Keratinocyte (primary cell): ENCODE data around the gene SCTR. TPM values are rescaled to one million over a fixed set of nuclear protein-coding genes. Genes with fewer than 3 reads are reported as not detected.

Source experiments
- DNase-seq: peaks from one replicate; pipeline ENCODE4 v3.0.0-alpha.2; 2011; ENCODE audit warnings: low read depth, missing footprints, low spot score
- FAIRE-seq: peaks from 2 replicates; lab custom pipeline; 2011; peaks lifted over from hg19 to GRCh38; lab: Jason Lieb, UNC
- H2AFZ ChIP-seq: 2 replicates; pipeline ENCODE4 v1.6.0; 2012; ENCODE audit warnings: low read length, control low read depth, inconsistent platforms; ENCODE audit not compliant: control insufficient read depth
- H3K27ac ChIP-seq: 2 replicates; pipeline ENCODE4 v1.5.1; 2011; ENCODE audit warnings: low read length; ENCODE audit not compliant: control insufficient read depth, insufficient read depth
- H3K27me3 ChIP-seq: 3 replicates; pipeline ENCODE4 v1.6.0; 2011; ENCODE audit warnings: low read length; ENCODE audit not compliant: control insufficient read depth, insufficient read depth; ENCODE audit errors: extremely low read depth
- H3K36me3 ChIP-seq, 2 experiments: 2 replicates in 1 of 2; 3 replicates in 1 of 2; pipeline ENCODE4 v1.5.1; 2011; ENCODE audit warnings: low read length in 2 of 2, mild to moderate bottlenecking in 1 of 2; ENCODE audit not compliant: control insufficient read depth in 2 of 2, insufficient read depth in 2 of 2; ENCODE audit errors: extremely low read depth in 1 of 2
- H3K4me1 ChIP-seq: 3 replicates; pipeline ENCODE4 v1.5.1; 2011; ENCODE audit warnings: low read length; ENCODE audit not compliant: control insufficient read depth, insufficient read depth; ENCODE audit errors: extremely low read depth
- H3K4me2 ChIP-seq: 3 replicates; pipeline ENCODE4 v1.6.0; 2011; ENCODE audit warnings: low read depth, low read length; ENCODE audit not compliant: control insufficient read depth, insufficient read depth; ENCODE audit errors: extremely low read depth
- H3K4me3 ChIP-seq, 3 experiments: fragments of 200-600 bp in 1 of 3; sonication (generic) in 1 of 3; 2 replicates in 2 of 3; 3 replicates in 1 of 3; pipeline ENCODE4 v1.5.1; 2011 to 2016; ENCODE audit warnings: low read length in 3 of 3, mild to moderate bottlenecking in 3 of 3, control low read depth in 2 of 3, inconsistent platforms in 1 of 3, low read depth in 1 of 3, mixed read lengths in 1 of 3, mixed run types in 1 of 3, moderate library complexity in 1 of 3; ENCODE audit not compliant: control insufficient read depth in 2 of 3, insufficient read depth in 2 of 3; ENCODE audit errors: extremely low read depth in 1 of 3
- H3K79me2 ChIP-seq: 2 replicates; pipeline ENCODE4 v1.6.0; 2012; ENCODE audit warnings: low read length; ENCODE audit not compliant: control insufficient read depth, insufficient read depth
- H3K9ac ChIP-seq: 3 replicates; pipeline ENCODE4 v1.6.0; 2011; ENCODE audit warnings: low read length; ENCODE audit not compliant: control insufficient read depth, insufficient read depth; ENCODE audit errors: extremely low read depth
- H3K9me1 ChIP-seq: 3 replicates; pipeline ENCODE4 v1.6.0; 2011; ENCODE audit warnings: low read length; ENCODE audit not compliant: control insufficient read depth, insufficient read depth; ENCODE audit errors: extremely low read depth
- H3K9me3 ChIP-seq: 2 replicates; pipeline ENCODE4 v1.5.1; 2012; ENCODE audit warnings: low read depth, low read length; ENCODE audit not compliant: control insufficient read depth
- H4K20me1 ChIP-seq: 3 replicates; pipeline ENCODE4 v1.6.0; 2011; ENCODE audit warnings: low read length; ENCODE audit not compliant: control insufficient read depth, insufficient read depth; ENCODE audit errors: extremely low read depth
- CTCF ChIP-seq, 3 experiments: IDR thresholded peaks in 1 of 3; conservative IDR thresholded peaks in 1 of 3; optimal IDR thresholded peaks in 1 of 3; 2 replicates in 2 of 3; 3 replicates in 1 of 3; pipeline versions ENCODE3 to v1.5.1; 2011; ENCODE audit warnings: low read length in 3 of 3, mild to moderate bottlenecking in 3 of 3, moderate library complexity in 2 of 3, control low read depth in 1 of 3, inconsistent platforms in 1 of 3; ENCODE audit not compliant: insufficient read depth in 2 of 3; ENCODE audit errors: extremely low read depth in 1 of 3
- EZH2 ChIP-seq: IDR thresholded peaks from one replicate; pipeline ENCODE4 v1.6.1; 2012; ENCODE audit warnings: inconsistent platforms, mild to moderate bottlenecking, low read length, moderate library complexity
- dilution Hi-C: fragments of 300-500 bp; cut with MboI; formaldehyde crosslinking; loops from one replicate; pipeline ENCODE4 v1.7.0; 2020; ENCODE audit warnings: low sequenced_read_pairs; ENCODE audit not compliant: extremely low pct_ligation_motif_present
- polyA plus RNA-seq, 5 experiments: library from polyadenylated mRNA; depleted of rRNA in 3 of 5; stranded (reverse) in 3 of 5; stranded (forward) in 1 of 5; unstranded in 1 of 5; fragments of >200 nt; gene quantifications; 1 replicate in 1 of 5; 2 replicates in 3 of 5; 3 replicates in 1 of 5; pipeline versions ENCODE4 v1.2.1 to v1.2.3, GENCODE V29; 2011 to 2012; ENCODE audit warnings: missing spikeins in 2 of 5, low read depth in 1 of 5, low replicate concordance in 1 of 5

SCTR gene
- polyA plus RNA-seq, 1 donor (not counting 4 experiments of a cell fraction or from before 2014, with no cell fraction given), result not detected

DNA sequence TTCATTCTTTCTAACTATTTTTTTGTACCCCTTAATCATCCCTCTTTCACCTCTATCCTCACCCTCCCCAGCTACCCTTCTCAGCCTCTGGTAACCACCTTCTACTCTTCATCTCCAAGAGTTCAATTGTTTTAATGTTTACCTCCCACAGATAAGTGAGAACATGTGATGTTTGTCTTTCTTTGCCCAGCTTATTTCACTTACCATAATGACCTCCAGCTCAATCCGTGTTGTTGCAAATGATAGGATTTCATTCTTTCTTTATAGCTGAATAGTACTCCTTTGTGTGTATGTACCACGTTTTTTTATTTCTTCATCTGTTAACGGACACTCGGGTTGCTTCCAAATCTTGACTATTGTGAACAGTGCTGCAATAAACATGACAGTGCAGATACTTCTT, 114.8 kb downstream of the SCTR start:
- Histone ChIP-seq H3K36me3 (no peaks in the 10 kb centered on the region), H3K27me3 (no peaks in the 10 kb centered on the region), H3K9ac (no peak overlapping the region), H3K4me1 (no peaks in the 10 kb centered on the region), H3K4me2 (no peak overlapping the region), H3K79me2 (no peaks in the 10 kb centered on the region), H4K20me1 (no peaks in the 10 kb centered on the region), H3K9me1 (no peaks in the 10 kb centered on the region), H3K27ac (no peak overlapping the region), H2AFZ (no peak overlapping the region), H3K9me3 (no peaks in the 10 kb centered on the region), H3K4me3 (no peak overlapping the region)
- DNase-seq, result no peak
- TF ChIP-seq EZH2 (no peak), CTCF (optimal IDR thresholded peaks at IDR 0.05 in 1 of 3, IDR thresholded peaks at IDR 0.05 in 1 of 3, conservative IDR thresholded peaks at IDR 0.05 in 1 of 3; ENCODE audit: extremely low read depth in 1 of 3, insufficient read depth in 2 of 3, low read length in 3 of 3) (no peak)
- dilution Hi-C loops, result no loop called here
- no peak for FAIRE-seq

DNA sequence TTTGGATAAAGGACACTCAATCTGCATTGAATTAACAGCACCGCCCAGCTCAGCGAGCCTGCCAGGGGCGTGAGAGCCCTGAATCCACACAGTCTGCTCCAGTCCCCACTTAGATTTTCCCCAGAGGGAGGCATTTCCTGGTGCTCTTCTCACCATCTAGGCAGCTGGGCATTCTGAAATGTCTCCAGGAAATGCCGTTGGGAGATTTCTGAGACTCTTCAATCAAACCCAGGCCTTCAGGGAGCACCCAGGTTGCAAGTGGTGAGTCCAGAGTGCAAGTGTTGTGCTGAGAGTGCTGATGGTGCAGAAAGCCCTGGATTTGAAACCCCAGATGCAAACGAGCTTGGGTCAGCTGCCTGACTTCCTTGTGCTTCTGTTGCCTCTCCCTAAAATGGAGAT, 116.1 kb downstream of the SCTR start:
- TF ChIP-seq CTCF (optimal IDR thresholded peaks at IDR 0.05 in 1 of 3, IDR thresholded peaks at IDR 0.05 in 1 of 3, conservative IDR thresholded peaks at IDR 0.05 in 1 of 3; ENCODE audit: extremely low read depth in 1 of 3, insufficient read depth in 2 of 3, low read length in 3 of 3) (no peak), EZH2 (no peak)
- H3K9me3 ChIP-seq, result no peaks in the 10 kb centered on the region
- DNase-seq, result no peak
- H3K27me3 ChIP-seq, result peaks cover 3% of the 10 kb centered on the region
- FAIRE-seq, result no peak
- no peak overlapping the region for H3K9ac ChIP-seq
- H3K4me3 ChIP-seq, result no peak overlapping the region
- H3K4me1 ChIP-seq, result no peaks in the 10 kb centered on the region
- no peaks in the 10 kb centered on the region for H3K36me3 ChIP-seq
- H3K79me2 ChIP-seq, result no peaks in the 10 kb centered on the region
- H4K20me1 ChIP-seq, result no peaks in the 10 kb centered on the region
- H3K27ac ChIP-seq, result no peak overlapping the region
- no peak overlapping the region for H2AFZ ChIP-seq
- H3K9me1 ChIP-seq, result no peaks in the 10 kb centered on the region
- dilution Hi-C loops, result no loop called here
- H3K4me2 ChIP-seq, result no peak overlapping the region
